HG02798 (cell line): ENCODE results near the gene CHST11.

ENCODE experiments used
- ATAC-seq: cut with Tn5 transposase; IDR thresholded peaks from one replicate; pipeline ENCODE4 v1.9.1; 2021; ENCODE audit warnings: mild to moderate bottlenecking; ENCODE audit not compliant: unreplicated experiment, poor library complexity

CHST11 gene

GRCh38 chr12:104478396-104479122 lies 21.8 kb downstream of the CHST11 start:
- ATAC-seq = peak; percentile 90

- ATAC-seq = no peak
Observed at GRCh38 chr12:104479123-104479662, 22.4 kb downstream of the CHST11 start.

GRCh38 chr12:104480012-104480411 lies 23.3 kb downstream of the CHST11 start:
- ATAC-seq = no peak

- no peak for ATAC-seq
Observed at GRCh38 chr12:104480826-104481440, 24.2 kb downstream of the CHST11 start.

- ATAC-seq = no peak
Observed at GRCh38 chr12:104482113-104482512, 25.4 kb downstream of the CHST11 start.

- no peak for ATAC-seq
Observed at GRCh38 chr12:104482748-104483147, 26.0 kb downstream of the CHST11 start.

- ATAC-seq = no peak
Observed at GRCh38 chr12:104484079-104484478, 27.3 kb downstream of the CHST11 start.

GRCh38 chr12:104485651-104486362 lies 29.1 kb downstream of the CHST11 start:
- no peak for ATAC-seq

GRCh38 chr12:104486363-104486750 lies 29.6 kb downstream of the CHST11 start:
- no peak for ATAC-seq

- ATAC-seq = peak; percentile 40
Observed at GRCh38 chr12:104486943-104487819, 30.4 kb downstream of the CHST11 start.

GRCh38 chr12:104488374-104488773 lies 31.6 kb downstream of the CHST11 start:
- no peak for ATAC-seq

- no peak for ATAC-seq
Observed at GRCh38 chr12:104490186-104490585, 33.4 kb downstream of the CHST11 start.

- ATAC-seq = no peak
Observed at GRCh38 chr12:104490850-104491249, 34.1 kb downstream of the CHST11 start.

GRCh38 chr12:104493496-104493895 lies 36.7 kb downstream of the CHST11 start:
- no peak for ATAC-seq

GRCh38 chr12:104494137-104494792 lies 37.5 kb downstream of the CHST11 start:
- peak; percentile 69 for ATAC-seq

GRCh38 chr12:104494793-104495158 lies 38.0 kb downstream of the CHST11 start:
- ATAC-seq = peak; percentile 44

- ATAC-seq = no peak
Observed at GRCh38 chr12:104495786-104496185, 39.0 kb downstream of the CHST11 start.

GRCh38 chr12:104496336-104496735 lies 39.6 kb downstream of the CHST11 start:
- ATAC-seq = no peak

- ATAC-seq = no peak
Observed at GRCh38 chr12:104498211-104498801, 41.6 kb downstream of the CHST11 start.
